NCI-H1092 (cell line): ENCODE data around the gene NRXN3.

Experiments used
- DNase-seq: peaks from one replicate; lab custom pipeline; 2025; lab: John Stamatoyannopoulos, UW

Gene NRXN3

DNA sequence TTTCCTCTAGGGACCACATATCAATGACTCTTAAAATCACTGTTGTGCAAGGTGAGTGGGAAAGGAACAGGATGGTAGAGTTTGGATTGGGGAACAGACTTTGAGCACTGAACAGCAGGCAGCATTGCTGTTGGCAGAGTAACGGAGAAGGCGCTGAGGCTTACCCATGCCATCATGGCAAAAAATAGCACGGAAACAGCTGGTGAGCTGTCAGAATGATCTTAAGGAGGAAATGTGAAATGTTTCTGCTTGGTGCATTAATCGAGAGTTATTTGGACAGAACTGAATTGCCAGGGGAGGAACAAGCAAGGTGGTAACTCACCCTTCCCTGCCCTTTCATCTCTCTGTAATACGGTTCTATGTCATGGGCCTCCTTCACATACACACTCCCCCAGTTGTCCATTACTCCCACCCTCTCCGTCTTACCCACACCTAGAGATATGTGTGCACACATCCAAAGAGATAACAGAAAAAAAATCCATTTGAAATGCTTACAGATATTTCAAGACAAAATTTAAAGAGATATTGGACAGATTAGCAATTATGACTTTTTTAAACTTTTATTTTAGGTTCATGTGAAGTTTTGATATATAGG is 1468.6 kb downstream of the NRXN3 start:
- DNase-seq: no peak

DNA sequence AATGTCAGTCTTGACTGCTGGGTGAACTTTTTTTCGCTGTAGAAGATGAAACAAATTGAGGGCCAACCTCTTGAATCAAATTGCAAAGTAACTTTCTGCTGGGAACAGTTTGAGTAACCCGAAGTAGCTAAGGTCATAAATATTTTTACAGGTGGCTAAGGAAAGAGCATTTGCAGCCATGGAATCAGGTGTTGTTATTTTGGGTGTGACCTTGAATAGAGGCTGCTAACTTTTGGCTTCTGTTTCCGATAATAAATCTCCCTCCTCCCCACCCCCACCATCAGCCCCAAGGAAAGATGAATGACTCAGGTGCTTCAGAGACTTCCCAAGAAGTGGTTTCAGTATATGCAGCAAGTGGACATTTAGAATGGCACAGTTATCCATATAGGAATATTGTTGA is 1469.4 kb downstream of the NRXN3 start:
- DNase-seq: no peak

DNA sequence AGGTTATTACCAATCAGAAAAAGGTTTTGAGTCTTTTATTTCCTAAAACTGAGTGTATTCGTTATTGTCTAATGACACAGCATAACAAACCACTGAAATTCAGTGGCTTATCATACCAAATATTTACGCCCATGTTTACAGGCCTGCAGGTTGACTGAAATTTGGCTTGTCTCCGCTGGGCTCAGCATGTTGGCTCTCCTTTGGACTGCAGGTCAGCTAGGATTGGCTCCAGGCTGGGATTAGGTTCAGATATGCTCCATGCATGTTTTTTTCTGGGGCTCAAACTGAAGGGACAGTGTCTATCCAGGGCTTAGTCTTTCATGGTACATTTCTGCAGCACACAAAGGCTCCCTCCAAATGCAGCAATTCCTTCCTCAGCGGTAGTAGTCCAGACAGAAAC is 1471.2 kb downstream of the NRXN3 start:
- no peak for DNase-seq

DNA sequence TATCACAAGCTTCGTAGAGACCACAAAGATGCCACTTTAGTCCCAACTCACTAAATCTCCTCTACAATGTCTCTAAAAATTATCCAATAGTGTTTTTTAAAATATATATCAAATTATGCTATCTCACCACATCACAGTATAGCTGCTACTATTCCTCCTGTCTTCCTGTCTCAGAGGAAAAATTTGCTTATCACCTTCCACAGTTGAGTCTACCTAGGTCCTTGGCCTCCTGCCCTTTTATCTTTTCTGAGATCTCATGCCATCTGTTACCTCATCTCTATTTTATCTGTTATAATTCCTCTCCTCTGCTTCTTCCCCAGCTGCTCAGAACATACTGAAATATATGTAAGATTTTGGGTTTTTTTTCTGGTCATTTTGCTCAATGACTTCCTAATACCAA is 1473.0 kb downstream of the NRXN3 start:
- no peak for DNase-seq

DNA sequence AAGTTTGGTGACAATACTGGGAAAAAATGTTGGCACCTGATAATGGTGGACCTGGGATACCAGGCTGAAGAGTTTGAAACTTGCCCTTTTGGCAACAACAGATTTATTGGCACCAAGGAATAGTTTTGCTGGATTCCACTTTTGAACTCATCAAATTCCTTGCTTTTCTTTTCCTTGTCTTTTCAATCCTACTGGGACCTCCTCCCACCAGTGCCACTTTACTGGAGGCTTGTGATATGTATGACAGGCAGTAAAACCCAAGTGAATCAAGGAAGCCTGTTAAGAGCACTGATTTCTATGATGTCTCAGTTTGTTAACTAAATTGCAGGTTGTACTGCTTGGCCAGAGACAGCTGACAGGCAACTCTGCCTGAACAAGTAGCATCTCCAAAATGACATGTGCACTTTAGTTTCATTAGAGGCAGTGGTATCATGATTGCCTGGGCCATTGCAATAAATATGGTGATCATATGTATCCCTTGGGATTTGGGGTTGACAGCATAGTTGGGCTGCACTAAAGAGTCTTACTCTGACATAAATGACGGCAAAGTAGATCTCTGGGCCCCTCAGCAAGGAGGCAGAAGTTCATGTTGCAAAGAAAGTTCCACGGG is 1475.7 kb downstream of the NRXN3 start:
- no peak for DNase-seq

DNA sequence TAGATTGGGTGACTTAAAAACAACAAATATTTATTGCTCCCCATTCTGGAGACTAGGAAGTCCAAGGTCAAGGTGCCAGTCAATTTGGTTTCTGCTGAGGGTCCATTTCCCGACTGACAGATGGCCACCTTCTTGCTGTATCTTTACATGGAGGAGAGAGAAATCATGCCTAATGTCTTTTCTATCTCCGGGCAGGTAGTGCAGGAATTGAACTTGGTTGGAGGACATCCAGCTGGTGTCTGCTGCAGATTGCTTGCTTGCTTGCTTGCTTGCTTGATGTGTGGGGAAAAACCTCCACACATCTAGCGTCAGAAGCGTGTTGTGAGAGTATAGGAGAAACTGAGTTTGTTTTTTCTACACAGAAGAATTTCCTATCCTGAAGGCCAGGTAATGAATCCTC is 1479.7 kb downstream of the NRXN3 start:
- DNase-seq: no peak

DNA sequence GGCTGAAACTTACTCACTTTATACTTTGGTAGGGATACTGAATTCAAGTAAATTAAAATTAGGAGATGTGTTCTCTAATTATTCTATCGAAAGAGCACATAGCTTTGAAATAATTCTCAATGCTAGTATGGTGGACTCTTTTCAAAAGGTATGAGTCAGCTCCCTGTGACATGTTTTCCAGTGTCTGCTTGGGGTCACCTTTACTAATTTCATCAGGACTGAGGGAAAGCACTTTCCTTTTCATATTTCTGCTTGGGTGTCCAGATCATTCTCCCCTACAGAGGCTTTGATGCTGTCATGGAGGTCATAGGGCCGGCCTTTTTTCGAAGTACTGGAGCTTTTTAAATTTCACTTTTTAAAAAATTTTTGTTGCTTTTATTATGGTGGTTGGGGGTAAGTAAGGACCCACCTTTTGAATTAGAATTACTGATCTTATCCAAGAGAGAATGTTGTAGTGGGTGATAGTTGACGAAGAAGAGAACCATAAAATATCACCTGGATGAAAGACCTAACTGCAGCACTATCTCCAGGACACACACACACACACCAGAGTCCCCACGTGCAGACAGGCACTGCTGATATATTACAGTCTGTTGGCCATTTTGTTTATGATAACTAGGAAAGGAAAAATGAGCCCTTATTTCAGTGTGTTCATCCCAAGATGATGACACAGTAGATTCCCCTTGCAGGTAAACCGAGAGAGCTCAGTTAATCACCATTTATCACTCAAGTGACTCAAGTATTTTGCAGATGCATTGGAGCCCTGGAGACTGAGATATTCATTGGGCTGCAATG is 1482.5 kb downstream of the NRXN3 start:
- no peak for DNase-seq

DNA sequence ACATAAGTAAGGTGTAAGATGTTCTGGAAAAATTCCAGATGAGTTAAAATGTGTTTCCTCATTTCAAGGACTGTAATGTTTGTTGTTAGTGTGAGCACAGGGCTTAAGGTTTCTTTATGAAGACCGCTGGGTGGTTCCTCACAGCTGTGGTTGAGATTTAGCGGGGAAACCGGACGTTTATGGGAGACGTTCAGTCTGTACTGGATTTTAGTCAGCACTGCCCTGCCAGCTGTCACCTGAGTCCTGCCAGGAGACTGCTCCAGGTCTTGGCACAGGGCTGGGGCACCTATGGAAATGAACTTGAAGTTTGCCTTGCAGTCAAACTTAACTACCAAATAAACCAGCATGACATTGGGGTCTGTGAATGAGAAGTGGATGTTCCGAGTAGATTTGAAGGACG is 1485.9 kb downstream of the NRXN3 start:
- no peak for DNase-seq

DNA sequence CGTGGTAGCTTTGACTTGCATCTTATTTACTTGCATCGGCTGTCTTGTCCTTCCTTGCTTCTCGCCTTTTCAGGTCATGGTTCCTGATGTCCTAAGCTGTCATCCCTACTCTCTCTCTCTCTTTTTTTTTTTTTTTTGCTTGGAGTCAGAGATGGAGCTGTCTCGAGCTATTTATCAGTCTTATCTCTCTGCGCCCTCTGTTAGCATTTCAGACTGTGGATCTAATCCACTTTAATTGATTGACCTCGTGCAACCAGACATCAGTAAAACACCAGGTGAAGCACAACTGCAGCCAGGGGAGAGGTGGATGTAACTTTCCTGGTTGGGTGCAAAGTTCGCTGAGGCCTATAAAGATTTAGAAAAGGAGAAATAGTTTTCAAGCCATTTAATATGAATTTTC is 1486.3 kb downstream of the NRXN3 start:
- DNase-seq: no peak

DNA sequence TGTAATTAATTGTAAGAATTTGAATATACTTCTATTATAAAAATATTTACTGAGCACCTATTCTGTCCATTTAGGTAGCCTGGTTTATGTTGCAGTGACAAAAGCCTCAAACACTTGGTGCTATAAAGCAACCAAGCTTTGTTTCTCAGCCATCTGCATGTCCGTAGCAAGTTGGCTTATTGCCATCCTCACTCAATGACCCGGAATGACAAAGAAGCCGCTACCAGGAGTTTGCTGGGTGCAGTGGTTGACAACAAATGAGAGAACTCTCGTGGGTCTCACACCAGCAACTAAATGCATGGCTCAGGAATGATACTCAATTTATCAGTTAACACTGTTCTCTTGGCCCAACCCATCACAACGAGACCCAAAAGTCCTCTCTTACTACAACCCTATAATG is 1488.0 kb downstream of the NRXN3 start:
- DNase-seq: no peak

DNA sequence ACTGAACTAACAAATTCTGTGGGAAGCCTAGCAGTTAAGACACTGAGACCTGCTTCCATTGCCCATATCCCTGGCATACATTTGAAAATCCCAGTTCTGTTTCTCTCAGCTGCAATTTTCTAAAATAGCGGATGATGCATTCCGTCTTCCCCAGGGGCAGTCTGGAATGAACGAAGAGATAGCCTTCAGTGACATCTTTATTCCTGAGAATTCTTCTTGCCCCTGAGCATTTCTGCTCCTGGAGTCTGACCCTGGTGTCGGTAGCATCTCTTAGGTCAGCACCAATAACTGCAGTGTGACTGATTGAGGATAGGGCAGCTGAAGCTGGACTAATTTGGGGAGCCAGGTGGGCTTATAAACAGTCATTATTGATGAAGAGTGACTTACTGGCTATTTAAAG is 1488.6 kb downstream of the NRXN3 start:
- no peak for DNase-seq

DNA sequence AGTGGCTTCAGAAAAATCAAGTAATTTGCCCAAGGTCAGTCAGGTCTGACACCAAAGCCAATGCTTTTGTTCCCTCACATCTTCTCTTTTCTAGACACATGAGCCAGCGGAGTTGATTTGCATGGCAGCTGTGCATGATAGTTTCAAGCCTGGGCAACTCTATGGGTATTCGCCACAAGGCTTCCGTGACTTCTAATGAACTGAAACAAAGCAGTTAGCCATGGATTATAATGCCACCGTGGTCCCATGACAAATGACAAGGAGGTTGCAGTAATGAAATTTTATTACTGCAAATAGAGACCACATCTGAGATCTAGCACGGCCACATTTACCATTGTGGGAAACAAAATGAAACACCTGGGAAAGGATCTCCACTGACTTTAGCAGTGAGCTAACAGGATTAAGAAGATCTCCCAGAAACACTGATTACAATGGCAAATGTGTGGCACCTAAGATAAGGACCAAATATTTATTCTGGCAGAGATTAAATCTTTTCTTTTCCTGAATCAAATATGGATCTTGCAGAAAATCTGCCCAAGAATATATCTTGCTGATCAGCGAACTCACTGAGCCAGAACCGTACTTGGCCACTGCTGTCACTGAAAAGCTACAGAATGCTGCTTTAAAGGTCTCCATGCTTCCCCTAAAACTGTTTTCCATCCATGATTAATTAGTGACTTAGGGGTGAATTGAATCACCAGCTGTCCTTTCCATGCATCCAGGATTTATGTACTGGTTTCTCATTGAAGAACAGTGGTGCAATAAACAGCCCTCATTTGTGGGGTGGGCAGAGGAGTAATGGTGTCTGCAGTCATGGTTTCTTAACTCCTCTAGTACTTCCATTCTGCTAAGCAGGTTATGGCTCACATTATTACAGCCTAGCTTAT is 1490.1 kb downstream of the NRXN3 start:
- no peak for DNase-seq

DNA sequence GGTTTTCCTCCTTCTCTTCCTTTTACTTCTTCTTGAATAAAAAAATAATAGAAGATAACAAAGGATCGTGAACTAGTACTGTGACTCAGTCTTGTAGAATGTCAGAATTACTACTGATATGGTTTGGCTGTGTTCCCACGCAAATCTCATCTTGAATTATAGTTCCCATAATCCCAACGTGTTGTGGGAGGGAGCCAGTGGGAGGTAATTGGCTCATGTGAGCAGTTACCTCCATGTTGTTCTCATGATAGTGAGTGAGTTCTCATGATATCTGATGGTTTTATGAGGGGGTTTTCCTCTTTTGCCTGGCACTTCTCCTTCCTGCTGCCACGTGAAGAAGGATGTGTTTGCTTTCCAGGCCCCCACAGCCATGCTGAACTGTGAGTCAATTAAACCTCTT is 1491.6 kb downstream of the NRXN3 start:
- no peak for DNase-seq

DNA sequence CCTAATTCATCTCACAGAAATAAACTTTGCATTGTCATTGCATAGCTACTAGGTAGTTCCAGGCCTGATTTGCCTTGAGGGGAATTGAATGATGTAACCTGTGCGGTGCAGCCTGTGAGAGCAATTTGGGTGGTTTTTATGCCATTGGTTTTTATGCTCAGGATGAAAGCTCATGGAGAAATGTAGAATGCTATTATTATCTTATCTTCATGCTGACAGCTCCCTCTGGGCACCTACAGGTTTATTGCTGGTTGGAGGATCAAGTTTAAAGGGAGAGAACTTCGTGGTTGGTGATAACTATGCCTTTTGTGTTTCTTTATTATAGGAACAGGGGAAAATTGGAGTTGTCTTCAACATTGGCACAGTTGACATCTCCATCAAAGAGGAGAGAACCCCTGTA is 1493.3 kb downstream of the NRXN3 start:
- DNase-seq: no peak

DNA sequence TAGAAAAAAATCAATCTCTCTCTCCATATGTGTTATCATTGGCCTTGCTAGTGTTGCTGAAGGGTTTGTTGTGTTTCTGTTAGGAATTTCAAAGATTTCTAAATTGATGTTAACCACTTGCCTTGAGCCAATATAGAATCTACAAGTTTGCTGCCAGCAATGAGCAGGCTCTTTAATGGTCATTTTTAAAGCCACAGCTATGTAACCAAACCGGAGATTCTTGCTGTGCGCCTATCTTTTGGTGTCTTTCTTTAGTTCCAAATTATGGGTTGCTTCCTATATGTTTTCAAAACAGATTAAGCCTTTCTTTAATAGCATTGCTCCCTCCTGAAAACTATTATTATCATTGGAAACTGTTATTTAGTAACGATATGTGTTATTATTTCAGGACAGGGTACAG is 1495.4 kb downstream of the NRXN3 start:
- DNase-seq: no peak

DNA sequence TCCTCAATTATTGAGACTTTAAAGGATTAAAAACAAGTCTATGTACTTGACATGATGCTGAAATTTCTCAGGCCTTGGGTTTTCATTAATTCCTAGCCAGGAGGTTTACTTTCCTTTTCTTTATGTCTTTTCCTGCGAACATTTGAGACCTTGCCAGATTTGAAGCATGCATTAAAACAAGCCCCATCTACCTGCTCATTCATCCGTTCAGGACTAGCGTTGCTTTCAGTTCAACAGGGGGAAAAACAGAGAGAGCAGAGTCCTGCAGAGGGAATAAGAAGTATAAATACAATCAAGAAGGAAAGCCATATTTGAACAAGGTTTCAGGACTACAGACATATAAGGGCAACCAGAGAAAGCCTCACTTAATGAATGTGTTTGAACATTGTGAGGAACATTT is 1498.8 kb downstream of the NRXN3 start:
- peak; percentile 42 for DNase-seq

DNA sequence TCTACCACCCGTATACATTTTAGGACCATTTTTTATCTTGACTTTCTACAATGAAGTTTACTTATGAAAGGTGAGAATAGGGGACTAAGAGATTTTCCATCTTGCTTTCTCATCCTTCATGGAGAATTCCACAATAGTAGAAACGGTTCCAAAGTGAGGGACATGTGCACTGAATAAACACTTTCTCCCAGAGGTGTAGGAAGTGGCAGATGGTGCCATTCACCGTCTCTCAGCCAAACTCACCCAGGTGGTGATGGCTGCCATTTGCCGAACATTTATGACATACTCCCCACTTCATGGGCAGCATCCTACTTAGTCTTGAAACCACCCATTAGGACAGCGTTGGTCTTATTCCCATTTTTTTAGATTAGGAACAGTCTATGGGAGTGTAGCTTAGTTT is 1500.6 kb downstream of the NRXN3 start:
- DNase-seq: no peak

DNA sequence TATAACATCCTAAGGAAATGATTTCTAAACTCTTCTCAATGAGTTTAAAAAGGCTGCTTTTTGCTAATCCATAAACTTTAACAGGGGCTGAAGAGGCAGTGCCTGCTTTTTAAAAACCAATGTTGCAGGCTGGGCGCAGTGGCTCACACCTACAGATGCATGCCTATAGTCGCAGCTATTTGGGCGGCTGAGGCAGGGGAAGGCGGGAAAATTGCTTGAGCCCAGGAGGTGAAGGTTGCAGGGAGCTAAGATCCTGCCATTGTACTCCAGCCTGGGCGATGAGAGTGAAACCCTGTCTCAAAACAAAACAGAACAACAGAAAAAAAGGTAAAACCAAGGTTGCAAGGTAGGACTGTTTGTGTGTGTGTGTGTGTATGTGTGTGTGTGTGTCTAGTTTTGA is 1509.9 kb downstream of the NRXN3 start:
- no peak for DNase-seq

DNA sequence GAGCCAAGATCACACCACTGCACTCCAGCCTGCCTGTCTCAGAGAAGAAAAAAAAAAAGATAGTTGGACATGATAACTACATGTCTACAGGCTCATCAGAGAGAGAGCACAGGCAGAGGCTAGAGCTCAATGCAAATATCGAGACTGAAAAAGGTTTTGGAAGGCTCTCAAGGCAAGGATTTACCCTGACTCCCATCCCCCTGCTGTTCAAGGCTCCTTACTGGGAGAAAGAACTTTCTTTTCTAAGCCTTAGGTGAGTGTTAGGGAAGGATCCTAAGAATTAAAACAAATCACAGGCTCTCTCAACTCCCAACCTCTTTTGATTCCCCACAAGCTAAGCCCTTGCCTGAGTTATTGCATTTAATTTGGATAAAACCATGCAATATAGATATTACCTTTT is 1516.0 kb downstream of the NRXN3 start:
- no peak for DNase-seq

DNA sequence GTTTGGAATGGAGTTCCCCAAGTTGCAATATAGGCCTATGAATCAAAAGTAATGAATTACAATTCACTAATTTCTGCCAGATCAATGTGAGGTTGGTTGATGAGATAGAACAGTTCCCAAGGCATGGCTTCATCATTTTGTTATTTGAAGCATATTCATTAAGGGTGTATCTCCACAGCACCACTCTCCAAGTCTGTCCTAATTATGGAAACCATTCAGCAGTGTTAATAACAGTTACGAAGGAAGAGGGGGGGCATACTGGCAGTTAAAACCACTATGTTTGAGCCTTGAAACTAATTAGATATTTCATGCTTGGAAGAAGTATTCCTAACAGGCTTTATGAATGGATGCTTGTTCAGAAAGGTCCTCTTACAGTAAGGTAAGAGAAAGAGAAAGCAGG is 1520.8 kb downstream of the NRXN3 start:
- no peak for DNase-seq

DNA sequence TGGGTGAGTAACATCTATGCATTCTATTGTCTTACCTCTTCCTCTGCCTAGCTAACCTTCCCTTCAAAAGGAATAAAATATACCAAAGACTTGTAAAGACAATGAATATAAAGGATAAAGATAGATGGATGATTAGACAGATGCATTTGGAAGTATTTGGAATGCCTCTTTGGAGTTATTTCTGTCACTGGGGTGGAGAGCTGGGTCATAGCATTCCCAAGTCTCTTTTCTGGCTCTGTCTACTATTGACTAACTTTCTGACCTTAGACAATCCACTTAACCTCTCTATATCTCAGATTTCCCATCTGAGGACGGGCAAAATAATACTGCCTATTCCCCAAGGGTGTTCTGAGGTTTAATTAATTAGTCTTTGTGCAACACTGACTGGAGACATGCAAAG is 1523.8 kb downstream of the NRXN3 start:
- no peak for DNase-seq

DNA sequence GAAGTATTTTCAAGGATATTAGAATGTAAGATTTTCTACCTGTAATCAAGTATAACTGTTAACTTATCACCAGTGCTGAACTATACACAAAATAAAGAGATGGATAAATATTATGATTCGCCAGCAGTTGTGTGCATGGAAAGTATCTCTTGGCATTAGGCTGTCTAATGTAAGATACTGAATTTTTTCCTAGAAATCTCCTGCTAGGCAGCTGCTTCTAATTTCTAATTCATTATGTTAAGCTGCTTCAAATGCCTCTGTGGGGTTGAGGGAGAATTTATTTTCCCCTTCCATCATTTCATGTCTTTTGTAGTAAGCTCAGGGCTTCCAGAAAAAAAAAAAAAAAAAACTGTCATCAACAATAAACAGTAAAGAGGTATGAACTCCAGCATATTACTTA is 1525.1 kb downstream of the NRXN3 start:
- DNase-seq: no peak

DNA sequence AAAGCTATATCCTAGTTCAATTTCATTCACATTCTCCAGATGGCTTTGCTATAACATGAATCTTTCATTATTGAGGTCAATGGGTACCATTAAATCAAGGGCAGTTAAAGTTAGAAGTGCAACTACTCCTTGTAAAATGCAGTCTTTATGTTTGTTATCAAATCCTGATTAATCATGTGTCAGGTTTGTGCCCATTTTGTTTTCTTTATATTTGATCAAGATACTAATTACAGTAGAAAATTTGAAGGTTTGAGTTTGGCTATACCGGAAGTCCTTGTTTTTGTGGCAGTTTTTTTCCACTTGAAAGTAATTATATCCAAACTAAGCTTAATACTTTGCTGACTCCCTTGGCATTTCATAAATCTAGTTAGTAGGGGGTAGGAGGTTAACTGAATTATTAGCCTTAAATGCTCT is 1528.1 kb downstream of the NRXN3 start:
- DNase-seq: no peak
